ENCODE results near the gene STRN4.

Gene STRN4

GRCh38 chr19:46700704-46701103, 45.5 kb downstream of the STRN4 start:
- DNase-seq (ENCODE audit: low read depth in 1 of 2, low spot score in 1 of 2) = no peak
- no peak for TF ChIP-seq JUND (IDR thresholded peaks at IDR 0.05; ENCODE audit: low read depth)
- in situ Hi-C loops (cut with HindIII; ENCODE audit: low pct_unique_long_range_greater_than_20kb, low sequenced_read_pairs) = no loop called here

GRCh38 chr19:46698395-46699321, 47.6 kb downstream of the STRN4 start:
- DNase-seq (ENCODE audit: low read depth in 1 of 2, low spot score in 1 of 2) = no peak
- in situ Hi-C loops (cut with HindIII; ENCODE audit: low pct_unique_long_range_greater_than_20kb, low sequenced_read_pairs) = no loop called here
- no peak for TF ChIP-seq JUND (IDR thresholded peaks at IDR 0.05; ENCODE audit: low read depth)

- in situ Hi-C loops (cut with HindIII; ENCODE audit: low pct_unique_long_range_greater_than_20kb, low sequenced_read_pairs) = no loop called here
- no peak for TF ChIP-seq JUND (IDR thresholded peaks at IDR 0.05; ENCODE audit: low read depth)
- DNase-seq (ENCODE audit: low read depth in 1 of 2, low spot score in 1 of 2) = no peak
Observed at GRCh38 chr19:46697204-46697960, 48.9 kb downstream of the STRN4 start.

- in situ Hi-C loops (cut with HindIII; ENCODE audit: low pct_unique_long_range_greater_than_20kb, low sequenced_read_pairs) = no loop called here
- no peak for DNase-seq (ENCODE audit: low read depth in 1 of 2, low spot score in 1 of 2)
- no peak for TF ChIP-seq JUND (IDR thresholded peaks at IDR 0.05; ENCODE audit: low read depth)
Observed at GRCh38 chr19:46696866-46697203, 49.4 kb downstream of the STRN4 start.

- no peak for DNase-seq (ENCODE audit: low read depth in 1 of 2, low spot score in 1 of 2)
- in situ Hi-C loops (cut with HindIII; ENCODE audit: low pct_unique_long_range_greater_than_20kb, low sequenced_read_pairs) = no loop called here
- no peak for TF ChIP-seq JUND (IDR thresholded peaks at IDR 0.05; ENCODE audit: low read depth)
Observed at GRCh38 chr19:46696052-46696451, 50.2 kb downstream of the STRN4 start.

GRCh38 chr19:46693760-46694159, 52.5 kb downstream of the STRN4 start:
- in situ Hi-C loops (cut with HindIII; ENCODE audit: low pct_unique_long_range_greater_than_20kb, low sequenced_read_pairs) = no loop called here
- no peak for TF ChIP-seq JUND (IDR thresholded peaks at IDR 0.05; ENCODE audit: low read depth)
- DNase-seq (ENCODE audit: low read depth in 1 of 2, low spot score in 1 of 2) = no peak

GRCh38 chr19:46692918-46693722, 53.1 kb downstream of the STRN4 start:
- in situ Hi-C loops (cut with HindIII; ENCODE audit: low pct_unique_long_range_greater_than_20kb, low sequenced_read_pairs) = no loop called here
- no peak for TF ChIP-seq JUND (IDR thresholded peaks at IDR 0.05; ENCODE audit: low read depth)
- no peak for DNase-seq (ENCODE audit: low read depth in 1 of 2, low spot score in 1 of 2)

- no peak for DNase-seq (ENCODE audit: low read depth in 1 of 2, low spot score in 1 of 2)
- in situ Hi-C loops (cut with HindIII; ENCODE audit: low pct_unique_long_range_greater_than_20kb, low sequenced_read_pairs) = no loop called here
- TF ChIP-seq JUND (IDR thresholded peaks at IDR 0.05; ENCODE audit: low read depth) = no peak
Observed at GRCh38 chr19:46691948-46692347, 54.3 kb downstream of the STRN4 start.

GRCh38 chr19:46691104-46691503, 55.1 kb downstream of the STRN4 start:
- TF ChIP-seq JUND (IDR thresholded peaks at IDR 0.05; ENCODE audit: low read depth) = no peak
- in situ Hi-C loops (cut with HindIII; ENCODE audit: low pct_unique_long_range_greater_than_20kb, low sequenced_read_pairs) = no loop called here
- no peak for DNase-seq (ENCODE audit: low read depth in 1 of 2, low spot score in 1 of 2)

GRCh38 chr19:46689358-46689757, 56.9 kb downstream of the STRN4 start:
- no peak for TF ChIP-seq JUND (IDR thresholded peaks at IDR 0.05; ENCODE audit: low read depth)
- no peak for DNase-seq (ENCODE audit: low read depth in 1 of 2, low spot score in 1 of 2)
- in situ Hi-C loops (cut with HindIII; ENCODE audit: low pct_unique_long_range_greater_than_20kb, low sequenced_read_pairs) = no loop called here

- no peak for DNase-seq (ENCODE audit: low read depth in 1 of 2, low spot score in 1 of 2)
- TF ChIP-seq JUND (IDR thresholded peaks at IDR 0.05; ENCODE audit: low read depth) = no peak
- in situ Hi-C loops (cut with HindIII; ENCODE audit: low pct_unique_long_range_greater_than_20kb, low sequenced_read_pairs) = no loop called here
Observed at GRCh38 chr19:46687438-46688145, 58.7 kb downstream of the STRN4 start.

- no peak for TF ChIP-seq JUND (IDR thresholded peaks at IDR 0.05; ENCODE audit: low read depth)
- in situ Hi-C loops (cut with HindIII; ENCODE audit: low pct_unique_long_range_greater_than_20kb, low sequenced_read_pairs) = no loop called here
- DNase-seq (ENCODE audit: low read depth in 1 of 2, low spot score in 1 of 2) = no peak
Observed at GRCh38 chr19:46685189-46685588, 61.1 kb downstream of the STRN4 start.

Measured in T47D (cell line).